ENCODE measurements around the gene SLC41A3.

SLC41A3 gene

DNA sequence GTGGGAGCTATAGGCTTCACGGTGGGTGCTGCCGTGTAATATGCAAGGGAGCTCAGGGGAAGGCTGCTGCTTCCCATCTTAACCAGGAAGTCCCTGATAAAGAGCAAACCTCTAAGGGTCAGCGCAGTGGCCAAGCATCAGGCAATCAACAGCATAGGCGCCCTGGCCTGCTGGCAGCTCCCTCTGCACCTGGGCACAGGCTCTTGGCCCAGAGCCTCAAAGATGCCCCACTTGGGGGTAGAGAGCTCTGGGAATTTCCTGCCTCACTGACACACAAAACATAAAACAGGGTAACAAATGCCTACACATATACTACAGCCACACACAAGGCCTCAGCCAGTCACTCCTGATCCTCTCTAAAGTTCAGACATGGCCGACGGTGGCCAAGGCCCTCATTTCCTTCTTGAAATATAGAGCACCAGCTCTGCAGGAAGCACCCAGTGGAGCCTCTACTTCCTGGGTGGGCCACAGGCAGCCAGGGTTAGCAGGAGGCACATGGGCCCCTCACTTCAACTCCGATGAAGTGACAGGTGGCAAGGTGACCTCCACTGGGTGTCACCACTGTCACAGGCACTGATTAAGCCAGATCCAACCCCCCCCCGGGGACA is 20.5 kb downstream of the SLC41A3 start:
- no peak for DNase-seq
- H3K9ac ChIP-seq (ENCODE audit: low read length) = no peak overlapping the region
- H3K27me3 ChIP-seq (replicated peaks; ENCODE audit: insufficient read depth, low read length) = no peaks in the 10 kb centered on the region
- no peak overlapping the region for H3K4me3 ChIP-seq (ENCODE audit: low read length)
- no peak overlapping the region for H3K27ac ChIP-seq (ENCODE audit: low read length)
- H3K79me2 ChIP-seq (ENCODE audit: low read length) = no peaks in the 10 kb centered on the region
- no peaks in the 10 kb centered on the region for H3K4me1 ChIP-seq (ENCODE audit: low read length)
- H3K9me2 ChIP-seq (replicated peaks; ENCODE audit: insufficient read depth, low read length) = no peaks in the 10 kb centered on the region
- TF ChIP-seq EZH2phosphoT487 (IDR thresholded peaks at IDR 0.05; ENCODE audit: low read length) (no peak), EZH2 (optimal IDR thresholded peaks at IDR 0.05; ENCODE audit: low read depth, low read length) (no peak)
- TF ChIP-seq, protein P1, sequence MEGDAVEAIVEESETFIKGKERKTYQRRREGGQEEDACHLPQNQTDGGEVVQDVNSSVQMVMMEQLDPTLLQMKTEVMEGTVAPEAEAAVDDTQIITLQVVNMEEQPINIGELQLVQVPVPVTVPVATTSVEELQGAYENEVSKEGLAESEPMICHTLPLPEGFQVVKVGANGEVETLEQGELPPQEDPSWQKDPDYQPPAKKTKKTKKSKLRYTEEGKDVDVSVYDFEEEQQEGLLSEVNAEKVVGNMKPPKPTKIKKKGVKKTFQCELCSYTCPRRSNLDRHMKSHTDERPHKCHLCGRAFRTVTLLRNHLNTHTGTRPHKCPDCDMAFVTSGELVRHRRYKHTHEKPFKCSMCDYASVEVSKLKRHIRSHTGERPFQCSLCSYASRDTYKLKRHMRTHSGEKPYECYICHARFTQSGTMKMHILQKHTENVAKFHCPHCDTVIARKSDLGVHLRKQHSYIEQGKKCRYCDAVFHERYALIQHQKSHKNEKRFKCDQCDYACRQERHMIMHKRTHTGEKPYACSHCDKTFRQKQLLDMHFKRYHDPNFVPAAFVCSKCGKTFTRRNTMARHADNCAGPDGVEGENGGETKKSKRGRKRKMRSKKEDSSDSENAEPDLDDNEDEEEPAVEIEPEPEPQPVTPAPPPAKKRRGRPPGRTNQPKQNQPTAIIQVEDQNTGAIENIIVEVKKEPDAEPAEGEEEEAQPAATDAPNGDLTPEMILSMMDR (IDR thresholded peaks at IDR 0.05; ENCODE audit: low read length) = no peak
- H4K20me1 ChIP-seq (ENCODE audit: insufficient read depth, low read length) = no peaks in the 10 kb centered on the region
- no peaks in the 10 kb centered on the region for H3K36me3 ChIP-seq (replicated peaks; ENCODE audit: insufficient read depth, low read length)
- H3F3A ChIP-seq (ENCODE audit: insufficient read depth, low read length) = no peaks in the 10 kb centered on the region
- no peak overlapping the region for H2AFZ ChIP-seq (ENCODE audit: low read length)
- no peaks in the 10 kb centered on the region for H3K9me3 ChIP-seq (replicated peaks; ENCODE audit: insufficient read depth, low read length)
- no peak overlapping the region for H3K4me2 ChIP-seq (ENCODE audit: low read depth, low read length)

DNA sequence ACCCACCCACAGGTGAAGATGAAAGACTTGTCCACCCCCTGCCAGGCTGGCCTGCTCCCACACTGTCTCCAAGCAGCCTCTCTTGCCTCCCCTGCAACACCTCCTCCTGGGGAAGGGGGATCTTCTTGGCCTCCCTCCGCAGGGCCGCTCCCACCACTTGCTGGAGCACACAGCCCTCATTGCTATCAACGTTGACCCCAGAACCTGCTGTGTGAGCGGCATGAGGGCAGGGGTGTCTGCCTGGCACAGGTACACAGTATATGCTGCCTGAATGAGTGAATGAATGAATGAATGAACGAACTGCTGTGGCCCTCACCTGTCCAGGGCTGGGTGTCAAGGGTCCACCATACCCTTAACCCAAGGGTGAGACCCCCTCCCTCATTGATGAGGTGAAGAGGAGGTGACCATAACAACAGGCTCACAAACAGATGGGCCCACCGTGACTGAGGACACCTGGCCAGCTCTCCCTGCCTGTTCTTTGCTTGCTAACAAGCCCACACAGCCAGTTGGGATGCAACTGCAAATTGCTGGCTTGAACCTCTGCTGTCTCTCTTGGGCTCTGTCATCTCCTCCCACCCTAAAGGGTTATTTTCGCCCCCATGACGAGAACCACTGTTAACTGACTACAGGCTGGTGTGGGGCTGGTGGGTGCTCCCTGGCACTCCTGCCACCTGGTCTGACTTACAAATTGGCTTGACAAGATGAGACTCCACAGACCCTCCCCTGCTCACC is 22.5 kb downstream of the SLC41A3 start:
- no peak overlapping the region for H3K9ac ChIP-seq (ENCODE audit: low read length)

DNA sequence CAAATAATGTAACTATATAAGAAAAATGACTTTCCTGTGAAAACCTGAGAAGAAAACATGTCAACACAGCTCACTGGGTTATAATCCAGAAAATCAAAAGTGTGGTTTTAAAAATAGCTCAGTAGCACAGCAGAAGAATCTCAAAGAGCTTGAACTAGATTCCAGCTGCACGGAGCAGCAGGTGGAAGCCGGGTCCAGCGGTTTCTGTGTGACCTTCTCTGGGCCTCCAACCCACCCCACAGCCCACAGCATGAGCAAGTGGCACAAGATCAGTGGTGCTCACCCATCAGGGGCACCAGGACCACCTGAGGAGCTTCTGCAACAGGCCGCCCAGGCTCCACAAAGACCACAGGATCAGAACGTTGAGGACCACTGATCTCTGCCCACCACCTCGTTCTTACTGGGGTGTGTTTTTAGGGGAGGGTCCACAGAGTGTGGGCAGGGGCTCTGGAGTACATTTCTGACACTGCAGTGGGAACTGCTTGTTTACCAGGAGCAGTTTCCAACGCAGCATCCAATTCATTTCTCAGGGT is 23.2 kb downstream of the SLC41A3 start:
- H3K79me2 ChIP-seq (ENCODE audit: low read length) = no peaks in the 10 kb centered on the region
- no peaks in the 10 kb centered on the region for H3K9me3 ChIP-seq (replicated peaks; ENCODE audit: insufficient read depth, low read length)
- no peaks in the 10 kb centered on the region for H3K36me3 ChIP-seq (replicated peaks; ENCODE audit: insufficient read depth, low read length)
- DNase-seq = no peak
- H2AFZ ChIP-seq (ENCODE audit: low read length) = no peak overlapping the region
- no peak overlapping the region for H3K9ac ChIP-seq (ENCODE audit: low read length)
- no peaks in the 10 kb centered on the region for H3K4me1 ChIP-seq (ENCODE audit: low read length)
- no peak overlapping the region for H3K4me2 ChIP-seq (ENCODE audit: low read depth, low read length)
- H3K27ac ChIP-seq (ENCODE audit: low read length) = no peak overlapping the region
- H3F3A ChIP-seq (ENCODE audit: insufficient read depth, low read length) = no peaks in the 10 kb centered on the region
- no peaks in the 10 kb centered on the region for H3K9me2 ChIP-seq (replicated peaks; ENCODE audit: insufficient read depth, low read length)
- no peaks in the 10 kb centered on the region for H4K20me1 ChIP-seq (ENCODE audit: insufficient read depth, low read length)
- H3K27me3 ChIP-seq (replicated peaks; ENCODE audit: insufficient read depth, low read length) = no peaks in the 10 kb centered on the region
- no peak for TF ChIP-seq EZH2phosphoT487 (IDR thresholded peaks at IDR 0.05; ENCODE audit: low read length)
- TF ChIP-seq EZH2 (optimal IDR thresholded peaks at IDR 0.05; ENCODE audit: low read depth, low read length) = no peak
- TF ChIP-seq, protein P1 (IDR thresholded peaks at IDR 0.05; ENCODE audit: low read length) = no peak
- no peak overlapping the region for H3K4me3 ChIP-seq (ENCODE audit: low read length)

More for the DNA sequence above, 22.5 kb downstream of the SLC41A3 start:
- Histone ChIP-seq H3K4me3 (ENCODE audit: low read length) (no peak overlapping the region), H3K27me3 (replicated peaks; ENCODE audit: insufficient read depth, low read length) (no peaks in the 10 kb centered on the region), H3K9me3 (replicated peaks; ENCODE audit: insufficient read depth, low read length) (no peaks in the 10 kb centered on the region), H3K4me1 (ENCODE audit: low read length) (no peaks in the 10 kb centered on the region), H3K79me2 (ENCODE audit: low read length) (no peaks in the 10 kb centered on the region), H3F3A (ENCODE audit: insufficient read depth, low read length) (no peaks in the 10 kb centered on the region), H4K20me1 (ENCODE audit: insufficient read depth, low read length) (no peaks in the 10 kb centered on the region), H3K9me2 (replicated peaks; ENCODE audit: insufficient read depth, low read length) (no peaks in the 10 kb centered on the region), H3K27ac (ENCODE audit: low read length) (no peak overlapping the region), H3K36me3 (replicated peaks; ENCODE audit: insufficient read depth, low read length) (no peaks in the 10 kb centered on the region), H3K4me2 (ENCODE audit: low read depth, low read length) (no peak overlapping the region), H2AFZ (ENCODE audit: low read length) (no peak overlapping the region)
- no peak for DNase-seq
- no peak for TF ChIP-seq EZH2phosphoT487 (IDR thresholded peaks at IDR 0.05; ENCODE audit: low read length)

DNA sequence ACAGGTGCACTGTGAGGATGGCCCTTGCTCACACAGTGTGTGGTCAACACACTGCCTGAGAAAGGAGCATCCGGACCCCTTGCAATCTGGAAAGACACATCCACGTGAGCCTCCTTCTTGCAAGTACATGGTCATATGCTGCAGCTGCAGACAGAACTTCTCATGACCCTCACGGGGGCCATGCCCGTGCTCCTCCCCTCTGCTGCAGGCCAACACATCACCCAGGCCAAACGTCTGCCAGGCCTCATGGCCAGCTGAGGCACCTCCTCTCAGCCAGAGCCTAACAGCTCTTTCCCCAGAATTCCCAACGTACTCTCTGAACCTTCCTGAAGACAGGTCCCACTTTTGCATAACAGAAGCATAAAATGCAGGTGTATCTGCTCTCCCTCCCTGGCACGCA is 25.3 kb downstream of the SLC41A3 start:
- no peaks in the 10 kb centered on the region for H3K9me2 ChIP-seq (replicated peaks; ENCODE audit: insufficient read depth, low read length)
- TF ChIP-seq, protein P1 (IDR thresholded peaks at IDR 0.05; ENCODE audit: low read length) = no peak
- no peak for TF ChIP-seq EZH2 (optimal IDR thresholded peaks at IDR 0.05; ENCODE audit: low read depth, low read length)
- no peak for TF ChIP-seq EZH2phosphoT487 (IDR thresholded peaks at IDR 0.05; ENCODE audit: low read length)
- H3K9ac ChIP-seq (ENCODE audit: low read length) = no peak overlapping the region
- no peaks in the 10 kb centered on the region for H3K9me3 ChIP-seq (replicated peaks; ENCODE audit: insufficient read depth, low read length)
- H2AFZ ChIP-seq (ENCODE audit: low read length) = no peak overlapping the region
- DNase-seq = no peak
- no peaks in the 10 kb centered on the region for H3K27me3 ChIP-seq (replicated peaks; ENCODE audit: insufficient read depth, low read length)
- no peaks in the 10 kb centered on the region for H3K4me1 ChIP-seq (ENCODE audit: low read length)
- no peaks in the 10 kb centered on the region for H3K36me3 ChIP-seq (replicated peaks; ENCODE audit: insufficient read depth, low read length)
- no peak overlapping the region for H3K4me2 ChIP-seq (ENCODE audit: low read depth, low read length)
- no peaks in the 10 kb centered on the region for H3F3A ChIP-seq (ENCODE audit: insufficient read depth, low read length)
- no peak overlapping the region for H3K4me3 ChIP-seq (ENCODE audit: low read length)
- H4K20me1 ChIP-seq (ENCODE audit: insufficient read depth, low read length) = no peaks in the 10 kb centered on the region
- no peaks in the 10 kb centered on the region for H3K79me2 ChIP-seq (ENCODE audit: low read length)
- H3K27ac ChIP-seq (ENCODE audit: low read length) = no peak overlapping the region
